GM18867 (cell line): Measurements from ENCODE around the gene P2RX7.

Experiments used
- ATAC-seq: cut with Tn5 transposase; IDR thresholded peaks from one replicate; pipeline ENCODE4 v1.9.1; 2021; ENCODE audit warnings: mild to moderate bottlenecking, moderate library complexity; ENCODE audit not compliant: unreplicated experiment

The P2RX7 gene

GRCh38 chr12:121132601-121133481, at the start of gene P2RX7:
Gene P2RX7, plus strand, starts transcription at chr12:121132876. Its CDS starts 95 bp downstream, at chr12:121132971.
- ATAC-seq = no peak

GRCh38 chr12:121084229-121084628, 48.4 kb upstream of the P2RX7 start:
- ATAC-seq = no peak

- ATAC-seq = no peak
Observed at GRCh38 chr12:121085069-121085468, 47.6 kb upstream of the P2RX7 start.

GRCh38 chr12:121085506-121086353, 46.9 kb upstream of the P2RX7 start:
- no peak for ATAC-seq

GRCh38 chr12:121086781-121087295, 45.8 kb upstream of the P2RX7 start:
- no peak for ATAC-seq

- ATAC-seq = no peak
Observed at GRCh38 chr12:121087467-121088194, 45.0 kb upstream of the P2RX7 start.

- ATAC-seq = no peak
Observed at GRCh38 chr12:121088195-121088585, 44.5 kb upstream of the P2RX7 start.

GRCh38 chr12:121089031-121089812, 43.5 kb upstream of the P2RX7 start:
- ATAC-seq = no peak

- ATAC-seq = no peak
Observed at GRCh38 chr12:121089813-121090430, 42.8 kb upstream of the P2RX7 start.

- no peak for ATAC-seq
Observed at GRCh38 chr12:121090586-121091514, 41.8 kb upstream of the P2RX7 start.

GRCh38 chr12:121092034-121092433, 40.6 kb upstream of the P2RX7 start:
- ATAC-seq = no peak

GRCh38 chr12:121093487-121093891, 39.2 kb upstream of the P2RX7 start:
- ATAC-seq = no peak

- ATAC-seq = no peak
Observed at GRCh38 chr12:121095544-121096198, 37.0 kb upstream of the P2RX7 start.

- ATAC-seq = no peak
Observed at GRCh38 chr12:121096199-121096798, 36.4 kb upstream of the P2RX7 start.

GRCh38 chr12:121099779-121100178, 32.9 kb upstream of the P2RX7 start:
- ATAC-seq = no peak

- ATAC-seq = no peak
Observed at GRCh38 chr12:121102307-121102706, 30.4 kb upstream of the P2RX7 start.

GRCh38 chr12:121107681-121108080, 25.0 kb upstream of the P2RX7 start:
- no peak for ATAC-seq

- no peak for ATAC-seq
Observed at GRCh38 chr12:121108492-121108891, 24.2 kb upstream of the P2RX7 start.
